GM18505 (cell line): ENCODE measurements around the gene NCK2.
A peak's percentile ranks its signal among the peaks of the same experiment; 100 is the strongest.
"Not testable (repeated sequence)": the region's sequence is repeated elsewhere in the genome, so short reads cannot be mapped to it uniquely, and the experiment has no call there.

Source experiments
- ATAC-seq: cut with Tn5 transposase; IDR thresholded peaks from one replicate; pipeline ENCODE4 v1.9.1; 2021; ENCODE audit not compliant: unreplicated experiment
- POLR2A ChIP-seq: IDR thresholded peaks from 4 replicates; pipeline ENCODE4 v1.6.1; 2011; ENCODE audit warnings: borderline replicate concordance; ENCODE audit not compliant: insufficient read depth, insufficient read length; ENCODE audit errors: extremely low read depth

NCK2 gene

DNA sequence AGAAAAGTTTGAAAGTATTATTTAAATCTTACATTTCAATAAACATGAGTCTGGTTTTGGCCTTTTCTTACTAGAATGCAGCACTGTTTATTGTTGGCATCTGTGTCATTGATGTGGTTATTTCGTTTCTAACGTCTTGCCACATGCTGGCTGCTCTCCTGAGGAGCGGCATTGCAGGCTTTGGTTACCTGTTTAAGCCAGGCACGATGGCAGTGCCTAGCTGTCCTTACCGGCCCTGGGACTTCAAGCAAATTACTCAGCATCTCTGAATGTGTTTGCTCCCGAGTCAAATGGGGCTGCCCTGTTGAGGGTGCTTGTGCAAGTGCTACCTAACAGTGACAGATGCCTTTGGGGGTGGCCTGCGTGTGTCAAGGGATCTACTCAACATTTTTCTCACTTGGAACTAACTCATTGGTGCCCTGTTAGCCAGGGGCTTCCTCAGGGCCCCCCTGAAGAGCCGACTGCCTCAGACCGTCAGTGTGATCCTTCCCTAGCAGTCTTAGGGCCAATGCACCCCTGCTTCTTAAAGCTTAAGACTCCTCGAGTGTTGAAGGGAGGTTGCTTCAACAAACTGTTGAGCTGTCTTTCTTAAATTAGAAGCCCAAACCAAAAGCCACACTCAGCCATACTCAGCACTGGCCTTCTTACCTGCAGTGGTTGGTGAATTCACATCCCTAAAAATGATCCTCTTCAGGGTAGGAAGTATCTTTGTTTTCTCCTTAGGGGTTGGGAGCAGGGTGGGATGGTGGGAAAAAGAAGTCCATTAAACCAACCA, 151.5 kb downstream of the NCK2 start:
- TF ChIP-seq POLR2A: no peak
- ATAC-seq: no peak

DNA sequence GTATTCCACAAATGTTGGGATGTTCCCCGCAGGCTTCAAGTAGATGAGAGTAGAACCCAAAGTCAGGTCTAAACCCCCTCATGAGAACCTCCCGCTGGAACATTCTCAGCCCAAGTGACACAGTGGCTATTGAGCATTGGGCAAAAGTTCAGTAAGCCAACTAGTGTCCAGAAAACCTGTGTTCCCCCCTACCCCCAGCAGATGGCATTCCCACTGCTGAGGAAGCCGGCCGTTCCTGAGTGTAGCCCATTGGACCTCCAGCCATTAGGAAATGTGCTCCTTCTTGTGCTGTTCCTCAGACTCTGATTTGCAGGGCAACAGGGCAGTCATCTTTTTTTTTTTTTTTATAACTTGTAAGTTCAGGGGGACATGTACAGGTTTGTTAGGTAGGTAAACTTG, 152.1 kb downstream of the NCK2 start:
- no peak for TF ChIP-seq POLR2A
- no peak for ATAC-seq

DNA sequence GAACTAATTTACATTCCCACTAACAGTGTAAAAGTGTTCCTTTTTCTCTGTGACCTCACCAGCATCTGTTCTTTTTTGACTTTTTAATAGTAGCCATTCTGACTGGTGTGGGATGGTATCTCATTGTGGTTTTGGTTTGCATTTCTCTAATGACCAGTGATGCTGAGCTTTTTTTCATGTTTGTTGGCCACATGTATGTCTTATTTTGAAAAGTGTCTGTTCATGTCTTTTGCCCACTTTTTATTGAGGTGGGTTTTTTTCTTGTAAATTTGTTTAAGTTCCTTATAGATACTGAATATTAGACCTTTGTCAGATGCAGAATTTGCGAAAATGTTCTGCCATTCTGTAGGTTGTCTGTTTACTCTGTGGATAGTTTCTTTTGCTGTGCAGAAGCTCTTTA, 153.0 kb downstream of the NCK2 start:
- ATAC-seq: not testable (repeated sequence)

DNA sequence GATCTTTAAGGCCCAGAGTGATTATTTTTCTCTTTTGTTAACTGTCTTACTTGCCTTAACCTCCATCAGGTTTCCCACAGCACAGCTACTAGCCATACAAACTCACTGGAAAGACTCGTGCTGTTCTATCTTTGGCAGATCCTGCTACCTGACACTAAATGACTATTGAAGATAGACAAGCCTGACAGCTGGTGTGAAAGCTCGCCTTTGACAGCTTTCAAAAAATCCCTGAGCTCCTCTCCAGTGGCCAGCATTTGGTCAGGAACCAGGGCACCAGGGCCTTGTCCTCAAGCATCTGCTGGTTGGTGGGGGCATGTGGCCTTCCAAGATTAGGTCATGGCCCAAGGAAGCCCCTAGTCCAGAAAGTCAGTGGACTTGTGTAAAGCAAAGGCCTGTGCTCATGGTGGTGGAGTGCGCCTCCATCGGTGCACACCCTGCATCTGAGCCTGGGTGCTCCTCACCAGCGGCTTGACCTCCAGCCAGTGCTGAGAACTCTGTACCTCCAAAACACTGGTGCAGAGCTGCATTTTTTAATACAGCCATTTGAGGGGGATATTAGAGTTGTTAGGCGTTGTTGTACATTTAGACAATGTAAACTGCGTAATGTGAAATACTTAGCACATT, 158.5 kb downstream of the NCK2 start:
- no peak for TF ChIP-seq POLR2A
- ATAC-seq: no peak

DNA sequence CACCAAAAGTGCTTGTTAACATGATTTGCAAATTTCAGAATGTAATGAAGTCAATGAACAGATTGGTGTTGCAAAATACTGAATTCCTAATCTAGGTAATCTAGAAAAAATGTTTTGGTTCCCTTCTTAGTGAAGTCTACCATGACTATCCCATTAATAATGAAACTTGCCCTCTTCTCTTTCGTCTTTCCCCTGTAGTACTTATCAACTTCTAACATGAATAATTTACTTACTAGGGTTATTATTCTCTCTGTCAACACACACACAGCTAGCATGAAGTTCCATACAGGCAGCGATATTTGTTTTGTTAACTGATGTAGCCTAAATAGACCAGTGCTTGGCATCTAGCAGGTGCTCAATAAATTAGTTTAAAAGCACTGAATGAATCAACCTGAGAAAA, 160.2 kb downstream of the NCK2 start:
- ATAC-seq: peak; percentile 96
- no peak for TF ChIP-seq POLR2A

DNA sequence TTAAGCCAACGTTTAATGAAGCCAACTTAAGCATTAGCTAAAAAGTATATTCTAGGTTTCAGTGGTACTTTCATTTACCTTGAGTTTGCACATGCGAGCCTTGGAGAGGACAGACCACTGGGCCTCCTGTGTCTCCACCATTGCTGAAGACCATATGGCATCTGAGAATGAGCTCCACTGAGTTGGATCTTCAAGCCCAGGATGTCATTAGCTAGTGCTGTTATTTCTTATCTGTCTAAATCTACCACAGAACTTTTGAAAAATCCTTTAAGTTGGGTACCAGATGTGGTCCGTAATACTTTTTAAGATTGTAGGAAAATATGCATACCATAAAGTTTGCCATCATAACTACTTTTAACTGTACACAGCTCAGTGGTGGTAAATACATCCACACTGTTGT, 161.8 kb downstream of the NCK2 start:
- no peak for ATAC-seq
- TF ChIP-seq POLR2A: no peak

DNA sequence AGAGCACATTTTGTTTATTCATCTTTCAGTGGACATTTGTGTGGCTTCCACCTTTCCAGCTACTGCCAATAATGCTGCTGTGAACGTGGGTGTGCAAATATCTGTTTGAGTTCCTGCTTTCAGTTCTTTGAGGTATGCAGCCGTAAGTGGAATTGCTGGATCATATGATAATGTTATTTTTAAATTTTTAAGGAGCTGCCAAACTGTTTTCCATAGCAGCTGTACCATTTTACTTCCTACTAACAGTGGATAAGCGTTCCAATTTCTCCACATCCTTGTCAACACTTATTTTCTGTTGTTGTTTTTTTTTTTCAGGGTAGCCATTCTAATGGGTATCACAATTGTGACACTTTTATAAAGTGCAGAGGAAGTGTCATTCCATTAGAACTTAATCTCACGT, 162.5 kb downstream of the NCK2 start:
- no peak for TF ChIP-seq POLR2A
- no peak for ATAC-seq

DNA sequence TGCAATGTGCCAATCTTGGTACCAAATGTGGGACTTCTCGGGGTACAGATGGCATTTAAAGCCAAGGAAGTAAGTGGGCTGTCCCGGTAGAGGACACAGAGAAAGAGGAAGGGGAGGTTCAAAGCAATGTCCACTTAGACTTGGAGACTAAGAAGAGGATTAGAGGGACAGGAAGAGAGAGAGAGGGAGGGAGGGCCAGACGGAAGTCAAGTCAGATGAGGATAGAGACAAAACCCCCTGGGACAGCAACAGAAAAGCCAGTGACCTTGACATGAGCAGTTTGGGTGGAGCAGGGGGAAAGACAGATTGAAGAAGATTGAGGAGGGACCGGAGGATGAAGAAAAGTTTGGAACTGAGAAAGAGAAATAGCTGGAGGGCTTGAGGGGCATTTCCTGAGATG, 164.5 kb downstream of the NCK2 start:
- TF ChIP-seq POLR2A: no peak
- no peak for ATAC-seq

DNA sequence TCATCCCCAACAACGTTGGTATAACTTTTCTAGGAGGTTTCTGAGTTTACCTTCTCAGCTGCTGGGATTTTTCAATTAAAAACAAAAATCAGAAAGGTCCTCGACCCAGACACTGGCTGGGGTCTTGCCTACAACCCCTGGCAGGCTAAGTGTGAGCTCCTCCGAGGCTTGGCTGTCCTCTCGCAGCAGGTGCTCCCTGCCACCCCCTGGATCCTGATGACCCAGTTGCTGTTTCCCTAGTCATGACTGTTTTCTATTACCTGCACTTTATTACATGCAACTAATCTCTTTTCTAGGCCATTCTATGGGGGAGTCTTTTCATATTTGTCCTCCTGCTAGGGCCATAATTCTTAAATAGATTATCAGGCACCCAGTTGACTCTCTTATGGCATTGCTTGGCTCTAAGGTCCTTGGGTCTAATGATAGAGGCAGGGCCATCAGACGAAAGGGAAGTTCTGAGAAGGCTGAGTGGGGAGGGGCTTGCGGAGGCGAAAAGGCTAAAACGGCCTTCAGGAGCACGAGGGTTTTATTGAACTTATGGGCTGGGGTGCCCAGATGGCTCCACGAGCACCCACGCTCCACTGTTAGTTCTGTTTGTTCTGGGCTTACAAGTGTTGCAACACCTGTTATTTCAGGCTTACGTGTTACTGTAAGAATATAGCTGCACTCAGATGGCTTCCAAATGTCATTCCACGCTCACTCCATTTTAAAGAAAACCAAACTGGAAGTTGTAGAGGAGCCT, 166.0 kb downstream of the NCK2 start:
- no peak for ATAC-seq
- no peak for TF ChIP-seq POLR2A

DNA sequence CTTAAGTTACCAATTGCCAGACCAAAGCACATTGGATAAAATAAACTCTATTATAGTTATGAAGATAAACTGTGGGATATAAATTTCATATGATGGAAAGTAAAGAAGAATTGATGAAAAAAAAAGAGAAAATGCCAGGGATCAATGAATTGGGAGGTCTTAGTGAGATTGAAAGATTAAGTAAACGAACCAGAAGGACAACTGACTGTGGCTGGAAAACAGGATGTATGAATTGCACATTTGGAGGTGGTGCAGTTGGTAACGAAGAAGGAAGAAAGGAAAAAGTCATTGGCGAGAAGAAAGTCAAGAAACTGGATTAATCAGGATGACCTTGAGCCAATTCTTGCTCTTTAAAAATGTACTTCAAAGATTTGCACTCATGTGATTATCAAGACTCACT, 166.7 kb downstream of the NCK2 start:
- no peak for ATAC-seq
- TF ChIP-seq POLR2A: no peak

DNA sequence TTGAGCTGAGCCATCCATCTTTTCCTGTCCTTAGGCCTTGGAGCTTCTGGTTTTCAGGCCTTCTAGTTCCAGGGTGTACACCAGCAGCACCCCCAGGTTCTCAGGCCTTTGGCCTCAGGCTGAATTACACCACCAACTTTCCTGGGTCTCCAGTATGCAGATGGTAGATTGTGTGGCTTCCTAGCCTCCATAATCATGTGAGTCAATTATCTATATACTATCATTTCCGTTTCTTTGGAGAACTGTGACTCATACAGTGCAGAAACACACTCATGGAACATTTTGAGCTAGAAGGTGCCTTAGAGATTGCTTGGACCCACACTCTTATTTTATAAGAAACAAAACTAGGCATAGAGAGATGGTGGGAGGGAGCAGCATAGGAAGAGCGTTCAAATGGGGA, 167.4 kb downstream of the NCK2 start:
- no peak for ATAC-seq

DNA sequence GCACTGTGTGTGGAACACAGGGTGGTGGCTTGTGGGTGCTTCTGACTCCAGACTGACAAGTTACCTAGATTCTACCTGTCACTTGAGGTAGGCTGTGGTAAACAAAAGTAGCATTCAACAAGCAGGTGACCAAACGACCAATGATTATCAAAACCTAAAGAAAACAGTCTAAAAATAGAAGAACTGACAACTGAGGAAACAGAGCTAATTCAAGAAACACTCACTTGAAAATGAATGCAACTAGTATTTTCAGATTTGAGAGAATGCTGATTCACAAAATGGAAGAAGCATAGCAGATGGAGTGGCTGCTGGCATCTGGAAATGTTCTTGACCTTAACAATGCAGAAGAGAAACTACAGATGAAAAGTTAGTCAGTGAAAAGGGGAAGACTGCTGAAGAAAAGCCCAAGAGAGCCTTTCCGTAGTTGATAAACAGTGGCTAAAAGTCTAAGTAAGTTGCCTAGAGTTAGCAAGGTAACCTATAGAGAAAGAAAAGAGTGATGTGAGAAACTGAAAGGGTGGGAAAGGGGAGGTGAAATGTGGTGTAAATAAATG, 170.4 kb downstream of the NCK2 start:
- no peak for ATAC-seq
- TF ChIP-seq POLR2A: no peak

More for the DNA sequence above, 167.4 kb downstream of the NCK2 start:
- TF ChIP-seq POLR2A: no peak

DNA sequence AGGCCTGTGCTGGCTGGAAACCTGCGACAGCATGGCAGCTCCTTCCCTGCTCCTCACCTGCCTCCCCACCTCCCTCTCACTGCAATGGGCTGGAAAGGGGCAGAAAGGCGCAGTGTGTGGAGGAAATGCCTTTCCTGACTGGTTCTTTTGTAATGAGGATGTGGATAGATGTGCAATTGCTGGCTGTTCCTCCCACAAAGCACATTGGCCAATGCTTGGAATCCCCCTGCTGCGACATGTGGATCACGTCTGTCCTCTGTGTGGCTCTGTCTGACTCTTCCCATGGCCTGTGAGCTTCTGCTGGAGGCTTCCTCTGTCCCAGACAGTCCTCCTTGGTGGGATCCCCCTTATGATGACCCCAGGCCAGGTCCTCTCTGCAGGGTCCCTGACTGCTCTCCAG, 172.5 kb downstream of the NCK2 start:
- no peak for ATAC-seq
- no peak for TF ChIP-seq POLR2A

DNA sequence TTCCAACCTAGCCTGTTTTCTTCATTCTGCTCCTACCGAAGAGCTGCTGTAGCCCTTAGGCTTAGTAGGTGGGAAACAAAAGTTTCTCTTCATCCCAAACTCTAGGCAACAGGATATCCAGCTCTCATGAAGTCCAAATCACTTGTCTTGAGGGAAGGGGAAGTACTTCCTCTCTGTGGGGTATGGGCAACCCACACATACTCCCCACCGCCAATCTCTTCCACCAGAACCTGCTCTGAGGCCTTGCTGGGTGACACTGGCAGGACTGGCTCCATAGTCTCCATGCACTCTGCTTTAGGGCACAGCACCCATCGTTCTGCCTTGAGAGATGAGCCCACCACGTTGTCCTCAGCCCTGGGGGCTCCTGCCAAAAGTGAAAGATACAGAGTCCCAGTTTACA, 173.0 kb downstream of the NCK2 start:
- ATAC-seq: no peak
- no peak for TF ChIP-seq POLR2A
